A549 (cell line): ENCODE measurements around the gene SLCO2A1. TPM values are rescaled to one million over a fixed set of nuclear protein-coding genes. Genes with fewer than 3 reads are reported as not detected.

Source experiments
- ATAC-seq, 2 experiments: fragments of 200-7000 bp in 1 of 2; fragments of >200 bp in 1 of 2; cut with Nextera tagmentation in 1 of 2; cut with Tn5 transposase in 1 of 2; 3 replicates each; pipeline versions ENCODE4 v1.8.0 to v1.9.1; 2018 to 2020; ENCODE audit warnings: mild to moderate bottlenecking in 1 of 2, moderate library complexity in 1 of 2
- CTCF ChIA-PET: fragments of 300-600 bp; sonication (Branson Sonifier 250); formaldehyde crosslinking; extraction: SDS; loops from one replicate; lab custom pipeline; 2021; ENCODE audit warnings: antibody characterized with exemption, inconsistent platforms; lab: Yijun Ruan, JAX
- POLR2A ChIA-PET: fragments of 350-600 bp; formaldehyde crosslinking; extraction: SDS; loops from one replicate; lab custom pipeline; 2021; ENCODE audit warnings: antibody characterized with exemption, inconsistent platforms; lab: Yijun Ruan, JAX
- DNase-seq, 2 experiments: peaks; one replicate each; pipeline versions ENCODE4 v3.0.0 to v3.0.0-alpha.2; 2011 to 2016; ENCODE audit warnings: low read depth in 1 of 2, low spot score in 1 of 2
- FAIRE-seq: peaks from 2 replicates; lab custom pipeline; 2011; peaks lifted over from hg19 to GRCh38; lab: Jason Lieb, UNC
- H3K27ac ChIP-seq, 2 experiments: fragments of >200 bp; sonication (Bioruptor Twin); formaldehyde crosslinking; 3 replicates each; pipeline ENCODE4 v1.5.1; 2016 to 2017
- H3K4me1 ChIP-seq: fragments of >200 bp; sonication (Bioruptor Twin); formaldehyde crosslinking; 3 replicates; pipeline ENCODE4 v1.6.1; 2016
- H3K4me2 ChIP-seq: fragments of >200 bp; sonication (Bioruptor Twin); formaldehyde crosslinking; 3 replicates; pipeline ENCODE4 v1.6.1; 2016
- H3K4me3 ChIP-seq: fragments of >200 bp; sonication (Bioruptor Twin); formaldehyde crosslinking; 3 replicates; pipeline ENCODE4 v1.5.1; 2016
- H3K9me3 ChIP-seq: fragments of >200 bp; sonication (Bioruptor Twin); formaldehyde crosslinking; 3 replicates; pipeline ENCODE4 v1.6.1; 2016
- CHD4 ChIP-seq: fragments of 200-600 bp; sonication (generic); IDR thresholded peaks from 2 replicates; pipeline ENCODE4 v1.6.1; 2016; ENCODE audit warnings: antibody characterized with exemption, mild to moderate bottlenecking, borderline replicate concordance
- EHF ChIP-seq: fragments of 250-450 bp; sonication (Bioruptor Pico); IDR thresholded peaks from 2 replicates; pipeline ENCODE4 v1.5.0; 2020; ENCODE audit warnings: mild to moderate bottlenecking
- ESRRA ChIP-seq: fragments of 150-350 bp; IDR thresholded peaks from 2 replicates; pipeline ENCODE4 v1.6.1; 2014; ENCODE audit warnings: mild to moderate bottlenecking, low read length, borderline replicate concordance
- FOSL2 ChIP-seq, 2 experiments: fragments of 450-650 bp in 1 of 2; fragments of >200 bp in 1 of 2; sonication (Bioruptor Twin) in 1 of 2; formaldehyde crosslinking; IDR thresholded peaks; 2 replicates each; pipeline versions ENCODE4 v1.5.0 to v1.6.1; 2016 to 2020; ENCODE audit warnings: mild to moderate bottlenecking in 1 of 2, moderate library complexity in 1 of 2
- FOXS1 ChIP-seq: fragments of 250-450 bp; sonication (Bioruptor Pico); IDR thresholded peaks from 2 replicates; pipeline ENCODE4 v1.5.0; 2020; ENCODE audit warnings: mild to moderate bottlenecking, moderate library complexity
- GATA3 ChIP-seq: IDR thresholded peaks from 2 replicates; pipeline ENCODE4 v1.6.1; 2012; ENCODE audit warnings: borderline replicate concordance
- HDAC2 ChIP-seq: fragments of 200-600 bp; sonication (generic); IDR thresholded peaks from 2 replicates; pipeline ENCODE4 v1.6.1; 2016
- HEYL ChIP-seq: fragments of 250-450 bp; sonication (Bioruptor Pico); IDR thresholded peaks from 2 replicates; pipeline ENCODE4 v1.8.0; 2021; ENCODE audit warnings: mild to moderate bottlenecking, moderate library complexity
- HOXA7 ChIP-seq: fragments of 250-450 bp; sonication (Bioruptor Pico); IDR thresholded peaks from 2 replicates; pipeline ENCODE4 v1.5.0; 2020; ENCODE audit warnings: mild to moderate bottlenecking, moderate library complexity
- HOXB13 ChIP-seq: fragments of 250-450 bp; sonication (Bioruptor Pico); IDR thresholded peaks from 2 replicates; pipeline ENCODE4 v1.5.0; 2020; ENCODE audit warnings: low read depth, mild to moderate bottlenecking, moderate library complexity
- HOXB5 ChIP-seq: fragments of 250-450 bp; sonication (Bioruptor Pico); IDR thresholded peaks from 2 replicates; pipeline ENCODE4 v1.5.0; 2020; ENCODE audit warnings: mild to moderate bottlenecking, moderate library complexity
- JUNB ChIP-seq: fragments of >200 bp; sonication (Bioruptor Twin); formaldehyde crosslinking; IDR thresholded peaks from 2 replicates; pipeline ENCODE4 v1.6.1; 2016
- KDM1A ChIP-seq: fragments of 200-600 bp; sonication (generic); IDR thresholded peaks from 2 replicates; pipeline ENCODE4 v1.6.1; 2016; ENCODE audit warnings: low read depth, mild to moderate bottlenecking
- MAFK ChIP-seq: fragments of 450-650 bp; IDR thresholded peaks from 2 replicates; pipeline ENCODE4 v1.6.1; 2014; ENCODE audit not compliant: partially characterized antibody
- MAZ ChIP-seq: fragments of 150-350 bp; IDR thresholded peaks from 2 replicates; pipeline ENCODE4 v1.6.1; 2014; ENCODE audit warnings: antibody characterized with exemption, low read depth, low read length, borderline replicate concordance
- NR3C1 ChIP-seq: fragments of >200 bp; sonication (Bioruptor Twin); formaldehyde crosslinking; IDR thresholded peaks from 3 replicates; pipeline ENCODE4 v1.6.1; 2017
- PHF8 ChIP-seq: fragments of 200-600 bp; sonication (generic); IDR thresholded peaks from 2 replicates; pipeline ENCODE4 v1.6.1; 2016; ENCODE audit warnings: low read depth, mild to moderate bottlenecking, antibody characterized with exemption, moderate library complexity, borderline replicate concordance
- RFX5 ChIP-seq: fragments of 450-650 bp; IDR thresholded peaks from 2 replicates; pipeline ENCODE4 v1.7.1; 2014; ENCODE audit warnings: antibody characterized with exemption, mild to moderate bottlenecking, moderate library complexity
- USF2 ChIP-seq: fragments of 450-650 bp; IDR thresholded peaks from 2 replicates; pipeline ENCODE4 v1.6.1; 2014; ENCODE audit warnings: antibody characterized with exemption
- ZC3H11A ChIP-seq: fragments of 450-650 bp; IDR thresholded peaks from 2 replicates; pipeline ENCODE4 v1.6.1; 2014; ENCODE audit warnings: antibody characterized with exemption, mild to moderate bottlenecking
- ZFP36 ChIP-seq: fragments of 450-650 bp; IDR thresholded peaks from 2 replicates; pipeline ENCODE4 v1.6.1; 2014; ENCODE audit warnings: borderline replicate concordance; ENCODE audit not compliant: partially characterized antibody
- ZNF302 ChIP-seq: fragments of 250-450 bp; sonication (Bioruptor Pico); IDR thresholded peaks from 2 replicates; pipeline ENCODE4 v1.9.0; 2021; ENCODE audit warnings: inconsistent platforms, mild to moderate bottlenecking, moderate library complexity
- ZSCAN20 ChIP-seq: fragments of 250-450 bp; sonication (Bioruptor Pico); IDR thresholded peaks from 2 replicates; pipeline ENCODE4 v1.8.0; 2022; ENCODE audit warnings: mild to moderate bottlenecking, moderate library complexity
- WGBS: methylation state at CpG from one replicate; pipeline ENCODE4 v1.1.6; 2017; ENCODE audit errors: missing lambda C conversion rate; 5-methylcytosine and 5-hydroxymethylcytosine counted together
- polyA plus RNA-seq, 4 experiments: library from polyadenylated mRNA; depleted of rRNA in 3 of 4; stranded (reverse); fragments of >200 nt; fragmentation: RNase III in 1 of 4; extraction: RNeasy Plus Mini Kit Qiagen cat#74134 plus additional on column Dnase treatment in 1 of 4; gene quantifications; 2 replicates in 3 of 4; 3 replicates in 1 of 4; pipeline ENCODE4 v1.2.3, GENCODE V29; 2011 to 2017
- TF ChIP-seq, protein P1 (sequence below): IDR thresholded peaks from 2 replicates; pipeline ENCODE4 v1.6.1; 2012
- TF ChIP-seq, protein P2 (sequence below): IDR thresholded peaks from 2 replicates; pipeline ENCODE4 v1.6.1; 2012

Gene SLCO2A1
- polyA plus RNA-seq, 2 of the 4 experiments (the other 2 are of a cell fraction), result 0.12 TPM; not detected in 1

DNA sequence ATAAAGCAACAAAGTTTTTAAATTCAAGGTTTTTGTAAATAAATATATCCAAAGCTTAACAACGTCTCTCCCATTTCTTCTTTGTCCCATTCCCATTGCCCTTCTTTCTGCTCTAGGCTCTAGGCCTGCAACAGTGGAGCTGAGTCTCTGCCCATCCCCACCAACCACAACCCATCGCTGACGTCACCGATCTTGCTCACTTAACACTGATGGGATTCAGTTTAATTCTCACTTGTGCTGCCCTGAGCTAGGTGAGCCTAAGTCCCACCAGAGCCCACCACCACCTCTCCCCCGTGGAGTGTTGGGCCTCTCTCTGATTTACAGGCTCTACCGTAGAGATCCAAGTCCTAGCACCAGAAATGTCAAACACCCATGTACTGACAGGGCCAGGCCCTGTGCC, 72.7 kb downstream of the SLCO2A1 start:
- 71% methylated on average over 4 of the region's 6 CpGs for WGBS
- no peak for ATAC-seq
- H3K4me2 ChIP-seq, result no peak overlapping the region
- no peaks in the 10 kb centered on the region for H3K9me3 ChIP-seq
- no peaks in the 10 kb centered on the region for H3K4me1 ChIP-seq
- ChIA-PET CTCF (interaction anchor here (1.1 kb wide), 1 partner anchor 8 kb away, joined by 3 read pairs; no protein-coding TSS in a partner anchor), POLR2A (no interaction called here)
- no peak for TF ChIP-seq FOSL2 (IDR thresholded peaks at IDR 0.05)
- no peak for TF ChIP-seq FOSL2 (CRISPR knock-in tag; IDR thresholded peaks at IDR 0.05)
- TF ChIP-seq MAZ, result no peak
- TF ChIP-seq HOXB5 (CRISPR knock-in tag), result no peak
- TF ChIP-seq, all 56 proteins: peak for 0
- Histone ChIP-seq H3K27ac (no peak overlapping the region), H3K4me3 (no peak overlapping the region)
- FAIRE-seq, result no peak
- DNase-seq, result no peak

- no peak for TF ChIP-seq HOXB5 (CRISPR knock-in tag)
- no peak for TF ChIP-seq HOXA7
- TF ChIP-seq RFX5, result no peak
- TF ChIP-seq JUNB, result no peak
- TF ChIP-seq HDAC2, result no peak
- TF ChIP-seq EHF (CRISPR knock-in tag), result no peak
- TF ChIP-seq HEYL (CRISPR knock-in tag), result no peak
- no peak for TF ChIP-seq ZSCAN20 (CRISPR knock-in tag)
- TF ChIP-seq KDM1A, result no peak
- no peak for TF ChIP-seq MAFK
- TF ChIP-seq HOXB13 (CRISPR knock-in tag), result no peak
- Histone ChIP-seq H3K4me3 (no peak overlapping the region), H3K9me3 (no peaks in the 10 kb centered on the region), H3K4me1 (no peaks in the 10 kb centered on the region), H3K4me2 (no peak overlapping the region), H3K27ac (no peak overlapping the region)
- CTCF ChIA-PET, result interaction anchor here (1.1 kb wide), 1 partner anchor 9 kb away, joined by 3 read pairs; no protein-coding TSS in a partner anchor
- DNase-seq (no peak), ATAC-seq (no peak), FAIRE-seq (no peak)
- WGBS, result 66% methylated on average over 6 of the region's 6 CpGs
- POLR2A ChIA-PET, result no interaction called here
These were observed 73.4 kb downstream of the SLCO2A1 start for GRCh38 chr3:133956353-133956752.

GRCh38 chr3:133955892-133956291, 73.8 kb downstream of the SLCO2A1 start:
- no peaks in the 10 kb centered on the region for H3K4me1 ChIP-seq
- no peak overlapping the region for H3K4me3 ChIP-seq
- CTCF ChIA-PET, result interaction anchor here (0.9 kb wide), 1 partner anchor 8 kb away, joined by 3 read pairs; no protein-coding TSS in a partner anchor
- no peak overlapping the region for H3K4me2 ChIP-seq
- no peak for FAIRE-seq
- ATAC-seq, result no peak
- no peak overlapping the region for H3K27ac ChIP-seq
- WGBS, result 49% methylated on average over 10 of the region's 10 CpGs
- no peak for TF ChIP-seq ZFP36
- no peak for TF ChIP-seq JUNB
- no peak for TF ChIP-seq FOXS1 (CRISPR knock-in tag)
- TF ChIP-seq ZC3H11A, result no peak
- no peak for TF ChIP-seq NR3C1
- no peak for TF ChIP-seq GATA3
- TF ChIP-seq HOXA7, result no peak
- TF ChIP-seq ESRRA, result no peak
- TF ChIP-seq USF2, result no peak
- TF ChIP-seq HEYL (CRISPR knock-in tag), result no peak
- TF ChIP-seq ZNF302, result no peak
- no peak for TF ChIP-seq KDM1A
- no peak for TF ChIP-seq MAZ
- TF ChIP-seq PHF8, result no peak
- TF ChIP-seq HDAC2, result no peak
- no peak for TF ChIP-seq CHD4
- TF ChIP-seq, protein P1, sequence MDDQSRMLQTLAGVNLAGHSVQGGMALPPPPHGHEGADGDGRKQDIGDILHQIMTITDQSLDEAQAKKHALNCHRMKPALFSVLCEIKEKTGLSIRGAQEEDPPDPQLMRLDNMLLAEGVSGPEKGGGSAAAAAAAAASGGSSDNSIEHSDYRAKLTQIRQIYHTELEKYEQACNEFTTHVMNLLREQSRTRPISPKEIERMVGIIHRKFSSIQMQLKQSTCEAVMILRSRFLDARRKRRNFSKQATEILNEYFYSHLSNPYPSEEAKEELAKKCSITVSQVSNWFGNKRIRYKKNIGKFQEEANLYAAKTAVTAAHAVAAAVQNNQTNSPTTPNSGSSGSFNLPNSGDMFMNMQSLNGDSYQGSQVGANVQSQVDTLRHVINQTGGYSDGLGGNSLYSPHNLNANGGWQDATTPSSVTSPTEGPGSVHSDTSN, result no peak
- no peak for TF ChIP-seq ZSCAN20 (CRISPR knock-in tag)
- TF ChIP-seq, protein P2, sequence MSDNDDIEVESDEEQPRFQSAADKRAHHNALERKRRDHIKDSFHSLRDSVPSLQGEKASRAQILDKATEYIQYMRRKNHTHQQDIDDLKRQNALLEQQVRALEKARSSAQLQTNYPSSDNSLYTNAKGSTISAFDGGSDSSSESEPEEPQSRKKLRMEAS, result no peak
- TF ChIP-seq, all 56 proteins: peak for 0
- no peak for DNase-seq
- H3K9me3 ChIP-seq, result no peaks in the 10 kb centered on the region
- POLR2A ChIA-PET, result no interaction called here
